Spleen (tissue), 11 donors: ENCODE results near the gene IRS1. TPM values are rescaled to one million over a fixed set of nuclear protein-coding genes. Genes with fewer than 3 reads are reported as not detected.

Source experiments
- DNase-seq: peaks from one replicate; pipeline ENCODE4 v3.0.0-alpha.2; 2020
- H3K27ac ChIP-seq, 8 donors: fragments of 200-600 bp; sonication (generic) in 7 of 8; 1 replicate in 4 of 8; 2 replicates in 4 of 8; pipeline versions ENCODE4 v1.5.0 to v1.8.0; 2016 to 2021; ENCODE audit warnings: inconsistent platforms in 4 of 8, mild to moderate bottlenecking in 4 of 8, moderate library complexity in 1 of 8
- H3K27me3 ChIP-seq, 7 donors: fragments of 200-600 bp; sonication (generic) in 6 of 7; replicated peaks in 1 of 7; 1 replicate in 4 of 7; 2 replicates in 3 of 7; pipeline versions ENCODE4 v1.5.0 to v1.8.0; 2016 to 2021; ENCODE audit warnings: inconsistent platforms in 3 of 7, mild to moderate bottlenecking in 1 of 7
- H3K36me3 ChIP-seq, 6 donors: fragments of 200-600 bp; sonication (generic) in 5 of 6; 1 replicate in 4 of 6; 2 replicates in 2 of 6; pipeline versions ENCODE4 v1.5.0 to v1.8.0; 2016 to 2021; ENCODE audit warnings: inconsistent platforms in 2 of 6
- H3K4me1 ChIP-seq, 6 donors: fragments of 200-600 bp; sonication (generic) in 5 of 6; 1 replicate in 3 of 6; 2 replicates in 3 of 6; pipeline versions ENCODE4 v1.5.0 to v1.8.0; 2016 to 2021; ENCODE audit warnings: inconsistent platforms in 3 of 6
- H3K4me3 ChIP-seq, 8 donors: fragments of 200-600 bp; sonication (generic) in 7 of 8; 1 replicate in 4 of 8; 2 replicates in 4 of 8; pipeline versions ENCODE4 v1.5.0 to v1.8.0; 2016 to 2021; ENCODE audit warnings: inconsistent platforms in 4 of 8, mild to moderate bottlenecking in 4 of 8, moderate library complexity in 2 of 8
- H3K9me3 ChIP-seq, 8 donors: fragments of 200-600 bp; sonication (generic) in 7 of 8; 1 replicate in 4 of 8; 2 replicates in 4 of 8; pipeline versions ENCODE4 v1.5.0 to v1.8.0; 2016 to 2021; ENCODE audit warnings: inconsistent platforms in 4 of 8
- CTCF ChIP-seq, 11 experiments: fragments of 200-600 bp in 7 of 11; fragments of 450-650 bp in 4 of 11; sonication (generic) in 4 of 11; IDR thresholded peaks in 8 of 11; conservative IDR thresholded peaks in 3 of 11; 1 replicate in 7 of 11; 2 replicates in 4 of 11; pipeline versions ENCODE4 v1.4.0 to v1.8.0; 2016 to 2021; ENCODE audit warnings: antibody characterized with exemption in 11 of 11, inconsistent platforms in 4 of 11, mild to moderate bottlenecking in 1 of 11
- POLR2A ChIP-seq, 3 donors: fragments of 450-650 bp; IDR thresholded peaks; one replicate each; pipeline ENCODE4 v1.5.1; 2017; ENCODE audit warnings: antibody characterized with exemption in 3 of 3, mild to moderate bottlenecking in 1 of 3
- POLR2AphosphoS5 ChIP-seq, 3 donors: sonication (generic); formaldehyde crosslinking; IDR thresholded peaks; one replicate each; pipeline ENCODE4 v1.5.1; 2017; ENCODE audit warnings: antibody characterized with exemption in 3 of 3
- WGBS, 5 donors: extraction: QIAGEN DNeasy Blood & Tissue Kit in 3 of 5; methylation state at CpG; one replicate each; pipeline versions ENCODE4 v1.1.5 to v1.1.7; 2013 to 2018; 5-methylcytosine and 5-hydroxymethylcytosine counted together
- intact Hi-C: fragments of 100-400 bp; cut with DNase I; formaldehyde crosslinking; loops from one replicate; pipeline ENCODE4 v1.15.0; 2023; ENCODE audit warnings: low total_unique reads
- polyA plus RNA-seq, 3 donors: library from polyadenylated mRNA; stranded (reverse); fragments of 200-250 nt; gene quantifications; one replicate each; pipeline ENCODE4 v1.2.1, GENCODE V29; 2013
- total RNA-seq, 7 donors: library from RNA; depleted of rRNA in 3 of 7; stranded (reverse); fragments of >200 nt in 3 of 7; fragmentation: NEBNext Ultra II Directional in 4 of 7; extraction: Animal tissue kit (Norgen Biotek cat#: 25700) in 4 of 7; gene quantifications; one replicate each; pipeline versions ENCODE4 v1.1.0 to v1.2.1, GENCODE V29; 2016 to 2021
- donor health status: healthy with polysubstance abuse.
- donor health status: DM: no; HTN: no; CAD: no; lungs with moderate emphysema.
- donor health status: DM: no; HTN: no; CAD: no.
- donor health status: Bipolar disorder and iron deficiency.
- donor health status: healthy.
- donor health status: DM: no; HTN: no; CAD: no.
- donor health status: DM: yes; HTN: yes; CAD: no.

Gene IRS1
- total and polyA plus RNA-seq, 10 donors, result 0.89 to 11.6 (median 8.2) TPM

DNA sequence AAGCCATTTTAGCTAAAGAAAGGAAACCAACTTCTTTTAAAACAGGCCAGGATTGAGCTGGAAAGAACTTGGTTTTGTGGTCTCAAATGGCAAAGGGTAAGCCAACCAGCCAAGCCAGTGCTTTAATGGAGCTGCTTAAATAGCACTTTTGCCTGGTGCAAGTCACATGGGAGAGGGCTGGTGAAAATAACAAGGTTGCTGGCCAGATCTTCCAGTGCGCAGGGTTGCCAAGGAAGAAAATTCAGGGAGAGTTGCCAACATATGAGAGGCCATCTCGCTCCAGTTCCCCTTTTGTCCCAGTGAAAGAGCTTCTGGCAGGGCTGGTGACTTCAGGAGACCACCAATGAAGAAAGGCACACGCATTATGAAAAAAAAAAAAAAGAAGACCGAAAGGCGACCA, 57.3 kb downstream of the IRS1 start:
- H3K36me3 ChIP-seq, result no peaks in the 10 kb centered on the region
- intact Hi-C loops, result no loop called here
- peak overlapping the region in 1 of 8 donors; percentile 0 for H3K27ac ChIP-seq
- peaks cover 0 to 18% (median 0%) of the 10 kb centered on the region in 7 donors for H3K27me3 ChIP-seq
- H3K4me3 ChIP-seq, result no peak overlapping the region
- TF ChIP-seq CTCF (IDR thresholded peaks at IDR 0.05 in 8 of 11, conservative IDR thresholded peaks at IDR 0.05 in 3 of 11), result no peak
- no peak for TF ChIP-seq POLR2AphosphoS5 (IDR thresholded peaks at IDR 0.05)
- TF ChIP-seq POLR2A (IDR thresholded peaks at IDR 0.05), result no peak
- no peak for DNase-seq
- WGBS, 5 donors, result 61 to 84% (median 72%) methylated on average over 5 of the region's 5 CpGs
- no peaks in the 10 kb centered on the region for H3K9me3 ChIP-seq
- H3K4me1 ChIP-seq, result peaks cover 0 to 22% (median 4%) of the 10 kb centered on the region in 6 donors

DNA sequence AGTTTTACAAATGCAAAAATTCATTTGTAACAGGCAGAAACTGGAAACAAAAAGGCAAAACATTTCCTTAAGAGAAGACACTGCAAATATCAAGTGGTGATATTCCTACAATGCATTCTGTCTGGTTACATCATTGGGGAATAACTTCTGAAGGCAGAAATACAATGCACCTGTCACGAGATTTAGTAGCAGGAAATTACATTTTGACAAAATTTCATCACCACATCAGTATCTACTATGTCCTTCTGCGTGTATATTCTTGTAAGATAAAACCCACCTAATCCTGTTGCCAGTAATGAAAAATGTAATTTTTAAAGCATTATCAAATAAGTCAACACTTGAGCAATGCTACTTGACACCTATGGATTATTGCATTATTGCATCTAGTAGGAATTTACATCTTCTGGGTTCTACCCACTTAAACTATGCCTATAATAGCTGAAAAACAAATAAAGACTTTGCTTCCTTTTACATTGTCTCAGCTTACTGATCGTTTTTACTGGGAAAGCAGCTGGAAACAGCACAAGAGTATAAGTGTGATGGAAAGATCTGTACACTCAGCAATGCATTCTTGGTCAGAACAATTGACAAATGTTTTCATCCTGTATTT, 59.5 kb downstream of the IRS1 start:
- intact Hi-C loops, result no loop called here

DNA sequence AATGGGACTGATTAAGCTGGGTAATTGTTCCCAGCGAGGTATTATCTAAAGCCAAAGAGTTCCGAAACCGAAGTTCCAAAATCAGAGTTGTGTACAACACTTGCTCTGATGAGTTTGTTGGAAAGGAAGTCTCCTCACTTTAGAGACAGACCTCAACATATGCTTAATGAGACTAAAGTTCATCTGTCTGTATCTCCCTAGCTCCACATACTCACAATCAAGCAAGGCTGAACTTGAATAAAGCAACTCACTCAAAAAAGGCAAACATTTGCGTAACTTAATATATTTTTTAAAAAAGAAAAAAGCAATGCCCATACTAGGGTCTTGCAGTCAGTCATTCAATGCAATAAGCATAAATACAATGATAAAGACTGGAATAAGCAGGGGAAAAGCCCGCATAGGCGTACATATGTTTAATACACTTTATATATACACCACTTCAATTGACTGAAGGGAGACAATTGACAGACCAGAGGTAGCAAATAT, 60.0 kb downstream of the IRS1 start:
- no peaks in the 10 kb centered on the region for H3K9me3 ChIP-seq
- intact Hi-C loops, result no loop called here
- TF ChIP-seq POLR2AphosphoS5 (IDR thresholded peaks at IDR 0.05) (no peak), CTCF (IDR thresholded peaks at IDR 0.05 in 8 of 11, conservative IDR thresholded peaks at IDR 0.05 in 3 of 11) (no peak), POLR2A (IDR thresholded peaks at IDR 0.05) (no peak)
- no peaks in the 10 kb centered on the region for H3K36me3 ChIP-seq
- no peak overlapping the region for H3K27ac ChIP-seq
- no peak overlapping the region for H3K4me3 ChIP-seq
- peaks cover 0 to 19% (median 0%) of the 10 kb centered on the region in 7 donors for H3K27me3 ChIP-seq
- peaks cover 0 to 15% (median 4%) of the 10 kb centered on the region in 6 donors for H3K4me1 ChIP-seq
- 89 to 96% (median 90%) methylated on average over 6 of the region's 6 CpGs for WGBS, 5 donors
- DNase-seq, result no peak

More for the DNA sequence above, 59.5 kb downstream of the IRS1 start:
- H3K4me1 ChIP-seq, result peaks cover 0 to 15% (median 4%) of the 10 kb centered on the region in 6 donors
- 22 to 52% (median 38%) methylated on average over 3 of the region's 3 CpGs for whole genome bisulfite sequencing, 5 donors
- TF ChIP-seq CTCF (IDR thresholded peaks at IDR 0.05 in 8 of 11, conservative IDR thresholded peaks at IDR 0.05 in 3 of 11), result no peak
- no peak for TF ChIP-seq POLR2A (IDR thresholded peaks at IDR 0.05)
- no peak for TF ChIP-seq POLR2AphosphoS5 (IDR thresholded peaks at IDR 0.05)
- no peaks in the 10 kb centered on the region for H3K36me3 ChIP-seq
- H3K27me3 ChIP-seq, result peaks cover 0 to 19% (median 0%) of the 10 kb centered on the region in 7 donors
- no peak overlapping the region for H3K4me3 ChIP-seq
- DNase-seq, result no peak
- no peaks in the 10 kb centered on the region for H3K9me3 ChIP-seq
- no peak overlapping the region for H3K27ac ChIP-seq

GRCh38 chr2:226738821-226739544, 60.6 kb downstream of the IRS1 start:
- TF ChIP-seq CTCF (IDR thresholded peaks at IDR 0.05 in 8 of 11, conservative IDR thresholded peaks at IDR 0.05 in 3 of 11), result no peak
- H3K27me3 ChIP-seq, result peaks cover 0 to 19% (median 0%) of the 10 kb centered on the region in 7 donors
- H3K36me3 ChIP-seq, result no peaks in the 10 kb centered on the region

More at GRCh38 chr2:226738821-226739544, 60.6 kb downstream of the IRS1 start:
- Histone ChIP-seq H3K4me3 (no peak overlapping the region), H3K27ac (no peak overlapping the region), H3K4me1 (peaks cover 0 to 15% (median 6%) of the 10 kb centered on the region in 6 donors), H3K9me3 (no peaks in the 10 kb centered on the region)
- intact Hi-C loops, result no loop called here
- DNase-seq, result no peak
- 70 to 84% (median 77%) methylated on average over 6 of the region's 6 CpGs for WGBS, 5 donors
